HepG2 (cell line): ENCODE results near the gene ANKS1A. TPM values are rescaled to one million over a fixed set of nuclear protein-coding genes. Genes with fewer than 3 reads are reported as not detected.

Experiments used
- ATAC-seq: fragments of 200-7000 bp; cut with Tn5 transposase; 3 replicates; pipeline ENCODE4 v1.9.1; 2020; ENCODE audit warnings: mild to moderate bottlenecking, moderate library complexity
- BruUV-seq: library from RNA; stranded (reverse); fragments of 400-500 nt; replicated peaks from 2 replicates; lab custom pipeline; 2021; lab: Mats Ljungman, UMichigan
- CTCF ChIA-PET: fragments of 300-600 bp; formaldehyde crosslinking; extraction: SDS; loops from one replicate; lab custom pipeline; 2021; ENCODE audit warnings: low total read pairs, inconsistent platforms, low intra/inter-chr PET ratio; lab: Yijun Ruan, JAX
- POLR2A ChIA-PET: fragments of 350-600 bp; sonication (Branson Sonifier 250); formaldehyde crosslinking; loops from one replicate; lab custom pipeline; 2020; ENCODE audit warnings: antibody characterized with exemption, inconsistent platforms; lab: Yijun Ruan, JAX
- DNase-seq: peaks from one replicate; pipeline ENCODE4 v3.0.0-alpha.2; 2015; ENCODE audit warnings: low spot score
- FAIRE-seq: peaks from 3 replicates; lab custom pipeline; 2011; peaks lifted over from hg19 to GRCh38; lab: Jason Lieb, UNC
- H2AFZ ChIP-seq: one replicate; pipeline ENCODE4 v1.6.1; 2011; ENCODE audit warnings: low read length, inconsistent platforms
- H3K27ac ChIP-seq: fragments of 300-600 bp; 3 replicates; pipeline ENCODE4 v1.8.0; 2011; ENCODE audit warnings: mixed run types, mild to moderate bottlenecking, mixed read lengths, low read length, inconsistent platforms; ENCODE audit not compliant: insufficient read depth; ENCODE audit errors: extremely low read length
- H3K27me3 ChIP-seq, 2 experiments: fragments of 200-600 bp in 1 of 2; 2 replicates in 1 of 2; 3 replicates in 1 of 2; pipeline versions ENCODE4 v1.6.0 to v1.8.0; 2011; ENCODE audit warnings: low read length in 2 of 2, mild to moderate bottlenecking in 2 of 2, moderate library complexity in 2 of 2, inconsistent platforms in 1 of 2; ENCODE audit not compliant: insufficient read depth in 2 of 2, control insufficient read depth in 1 of 2
- H3K36me3 ChIP-seq, 2 experiments: fragments of 200-600 bp in 1 of 2; replicated peaks in 1 of 2; 2 replicates in 1 of 2; 3 replicates in 1 of 2; pipeline versions ENCODE4 v1.5.1 to v1.8.0; 2011; ENCODE audit warnings: low read length in 2 of 2, inconsistent platforms in 1 of 2; ENCODE audit not compliant: insufficient read depth in 2 of 2, control insufficient read depth in 1 of 2
- H3K4me1 ChIP-seq: 2 replicates; pipeline ENCODE4 v1.5.1; 2012; ENCODE audit warnings: low read length, inconsistent platforms; ENCODE audit not compliant: insufficient read depth
- H3K4me2 ChIP-seq: 2 replicates; pipeline ENCODE4 v1.6.0; 2011; ENCODE audit warnings: low read depth, low read length, inconsistent platforms
- H3K4me3 ChIP-seq, 3 experiments: fragments of 200-600 bp in 1 of 3; sonication (generic), shearing (Covaris generic) in 1 of 3; replicated peaks in 1 of 3; 2 replicates each; pipeline ENCODE4 v1.5.1; 2011 to 2016; ENCODE audit warnings: low read length in 3 of 3, inconsistent platforms in 2 of 3, low read depth in 2 of 3, mild to moderate bottlenecking in 2 of 3, control low read depth in 1 of 3, mixed read lengths in 1 of 3; ENCODE audit not compliant: insufficient read depth in 1 of 3
- H3K79me2 ChIP-seq: one replicate; pipeline ENCODE4 v1.6.1; 2011; ENCODE audit warnings: low read length, inconsistent platforms; ENCODE audit not compliant: insufficient read depth
- H3K9ac ChIP-seq: 2 replicates; pipeline ENCODE4 v1.6.0; 2011; ENCODE audit warnings: mild to moderate bottlenecking, low read depth, low read length, inconsistent platforms; ENCODE audit not compliant: insufficient read depth
- H3K9me3 ChIP-seq: 2 replicates; pipeline ENCODE4 v1.5.1; 2012; ENCODE audit warnings: mild to moderate bottlenecking, low read length
- H4K20me1 ChIP-seq: 2 replicates; pipeline ENCODE4 v1.6.0; 2011; ENCODE audit warnings: inconsistent platforms, mild to moderate bottlenecking, low read length, moderate library complexity; ENCODE audit not compliant: insufficient read depth
- ELF1 ChIP-seq: sonication (generic); formaldehyde crosslinking; IDR thresholded peaks from 2 replicates; pipeline ENCODE4 v1.4.0; 2020; ENCODE audit warnings: missing genetic modification reagents
- GZF1 ChIP-seq: sonication (generic); formaldehyde crosslinking; IDR thresholded peaks from 2 replicates; pipeline ENCODE4 v1.5.1; 2020; ENCODE audit warnings: mild to moderate bottlenecking, missing genetic modification reagents
- KLF11 ChIP-seq: IDR thresholded peaks from 2 replicates; pipeline ENCODE4 v1.6.1; 2016; ENCODE audit warnings: missing compliant biosample characterization
- STAG1 ChIP-seq: sonication (generic); formaldehyde crosslinking; IDR thresholded peaks from 2 replicates; pipeline ENCODE4 v1.4.0; 2020; ENCODE audit warnings: missing genetic modification reagents
- ZFX ChIP-seq: sonication (generic); formaldehyde crosslinking; IDR thresholded peaks from 2 replicates; pipeline ENCODE4 v1.4.0; 2020; ENCODE audit warnings: mild to moderate bottlenecking, low read depth, missing genetic modification reagents, moderate library complexity
- ZMAT3 ChIP-seq: sonication (generic); formaldehyde crosslinking; conservative IDR thresholded peaks from 2 replicates; pipeline ENCODE4 v1.7.0; 2021; ENCODE audit warnings: missing genetic modification reagents
- ZNF446 ChIP-seq: sonication (generic); formaldehyde crosslinking; IDR thresholded peaks from 2 replicates; pipeline ENCODE4 v1.5.0; 2020; ENCODE audit warnings: mild to moderate bottlenecking, missing genetic modification reagents
- ZNF546 ChIP-seq: sonication (generic); formaldehyde crosslinking; conservative IDR thresholded peaks from 2 replicates; pipeline ENCODE4 v1.8.1; 2023; ENCODE audit warnings: mild to moderate bottlenecking, missing genetic modification reagents
- ZNF558 ChIP-seq: sonication (generic); formaldehyde crosslinking; IDR thresholded peaks from 2 replicates; pipeline ENCODE4 v1.9.0; 2022; ENCODE audit warnings: mild to moderate bottlenecking, missing genetic modification reagents, borderline replicate concordance
- ZNF674 ChIP-seq: sonication (generic); formaldehyde crosslinking; IDR thresholded peaks from 2 replicates; pipeline ENCODE4 v1.5.0; 2020; ENCODE audit warnings: low read depth, mild to moderate bottlenecking, missing genetic modification reagents
- ZNF737 ChIP-seq: sonication (generic); formaldehyde crosslinking; IDR thresholded peaks from 2 replicates; pipeline ENCODE4 v1.5.0; 2020; ENCODE audit warnings: missing genetic modification reagents, mild to moderate bottlenecking, borderline replicate concordance
- ZNF782 ChIP-seq: sonication (generic); formaldehyde crosslinking; IDR thresholded peaks from 2 replicates; pipeline ENCODE4 v1.4.0; 2020; ENCODE audit warnings: missing genetic modification reagents, mild to moderate bottlenecking, borderline replicate concordance
- ZNF790 ChIP-seq: sonication (generic); formaldehyde crosslinking; IDR thresholded peaks from 2 replicates; pipeline ENCODE4 v1.8.0; 2022; ENCODE audit warnings: missing genetic modification reagents, mild to moderate bottlenecking, borderline replicate concordance
- WGBS: methylation state at CpG from one replicate; pipeline ENCODE4 v1.1.6; 2017; ENCODE audit warnings: low lambda C conversion rate; 5-methylcytosine and 5-hydroxymethylcytosine counted together
- in situ Hi-C: cut with HindIII; loops from 2 replicates; pipeline ENCODE4 v1.10.0; 2017; ENCODE audit warnings: low pct_unique_long_range_greater_than_20kb; ENCODE audit not compliant: extremely low pct_ligation_motif_present
- intact Hi-C: fragments of 100-400 bp; cut with micrococcal nuclease; formaldehyde crosslinking; loops from one replicate; pipeline ENCODE4 v1.10.0; 2022; ENCODE audit not compliant: unreplicated experiment
- polyA plus RNA-seq, 8 experiments: library from polyadenylated mRNA; depleted of rRNA in 3 of 8; stranded (reverse) in 7 of 8; unstranded in 1 of 8; fragments of >200 nt; fragmentation: Illumina TruSeq in 4 of 8; extraction: Trizol in 4 of 8; gene quantifications; 2 replicates each; pipeline versions ENCODE4 v1.2.1 to v1.2.3, GENCODE V29; 2011 to 2016; ENCODE audit warnings: low read depth in 4 of 8, missing spikeins in 1 of 8, mixed read lengths in 1 of 8; ENCODE audit not compliant: insufficient read depth in 1 of 8
- total RNA-seq, 5 experiments: library from RNA; depleted of rRNA; stranded (reverse); fragments of >200 nt; fragmentation: Illumina TruSeq; extraction: Trizol; gene quantifications; 2 replicates each; pipeline ENCODE4 v1.2.3, GENCODE V29; 2016; ENCODE audit warnings: low read depth in 1 of 5
- TF ChIP-seq, protein P1 (sequence below): IDR thresholded peaks from 2 replicates; pipeline ENCODE4 v1.6.1; 2016
- TF ChIP-seq, protein P2 (sequence below): sonication (generic); formaldehyde crosslinking; IDR thresholded peaks from 2 replicates; pipeline ENCODE4 v1.4.0; 2020; ENCODE audit warnings: low read depth, missing genetic modification reagents
- TF ChIP-seq, protein P3 (sequence below): IDR thresholded peaks from 2 replicates; pipeline ENCODE4 v1.6.1; 2018; ENCODE audit warnings: missing genetic modification reagents, mild to moderate bottlenecking, missing compliant biosample characterization

Gene ANKS1A
- total and polyA plus RNA-seq, 2 of the 13 experiments (the other 11 are each of a cell fraction or from before 2014, with no cell fraction given): 7.2 to 15.1 TPM

DNA sequence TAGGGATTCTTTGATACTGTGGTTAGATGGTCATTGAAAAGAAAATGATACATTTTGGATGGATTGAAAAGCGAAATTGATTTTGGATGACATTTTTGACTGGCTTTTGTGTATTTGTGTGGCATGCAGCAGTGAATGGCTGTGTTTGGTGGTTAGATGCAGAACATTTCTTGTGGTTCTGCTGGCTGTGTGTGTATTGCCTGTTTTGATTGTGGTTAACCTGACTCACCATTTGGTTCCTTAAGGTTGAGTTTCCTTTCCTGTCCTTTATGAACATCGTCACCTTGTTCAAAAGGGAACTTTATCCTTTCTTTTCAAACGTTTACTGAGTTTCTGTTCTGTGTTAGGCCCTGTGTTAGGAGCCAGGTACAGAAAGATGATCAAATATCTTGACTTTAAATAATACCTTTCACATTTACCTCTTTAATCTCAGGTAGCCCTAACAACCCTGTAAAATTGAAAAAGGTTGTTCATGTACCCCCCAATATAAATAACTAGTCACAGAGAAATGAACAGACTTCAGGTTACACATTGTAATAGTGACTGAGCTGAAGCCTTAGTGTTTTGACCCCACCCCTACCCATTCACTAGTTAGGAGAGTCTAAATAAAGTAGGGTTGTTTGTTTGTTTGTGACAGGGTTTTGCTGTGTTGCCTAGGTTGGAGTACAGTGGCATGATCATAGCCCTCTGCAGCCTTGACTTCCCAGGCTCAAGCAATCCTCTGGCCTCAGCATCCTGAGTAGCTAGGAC lies 23.8 kb downstream of the ANKS1A start (continued):
- TF ChIP-seq ZMAT3 (CRISPR knock-in tag): no peak
- TF ChIP-seq ZNF446: no peak
- TF ChIP-seq ZFX (CRISPR knock-in tag): no peak
- TF ChIP-seq, protein P1, sequence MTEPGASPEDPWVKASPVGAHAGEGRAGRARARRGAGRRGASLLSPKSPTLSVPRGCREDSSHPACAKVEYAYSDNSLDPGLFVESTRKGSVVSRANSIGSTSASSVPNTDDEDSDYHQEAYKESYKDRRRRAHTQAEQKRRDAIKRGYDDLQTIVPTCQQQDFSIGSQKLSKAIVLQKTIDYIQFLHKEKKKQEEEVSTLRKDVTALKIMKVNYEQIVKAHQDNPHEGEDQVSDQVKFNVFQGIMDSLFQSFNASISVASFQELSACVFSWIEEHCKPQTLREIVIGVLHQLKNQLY (CRISPR knock-in tag): no peak
- no peak for TF ChIP-seq ZNF558 (CRISPR knock-in tag)

DNA sequence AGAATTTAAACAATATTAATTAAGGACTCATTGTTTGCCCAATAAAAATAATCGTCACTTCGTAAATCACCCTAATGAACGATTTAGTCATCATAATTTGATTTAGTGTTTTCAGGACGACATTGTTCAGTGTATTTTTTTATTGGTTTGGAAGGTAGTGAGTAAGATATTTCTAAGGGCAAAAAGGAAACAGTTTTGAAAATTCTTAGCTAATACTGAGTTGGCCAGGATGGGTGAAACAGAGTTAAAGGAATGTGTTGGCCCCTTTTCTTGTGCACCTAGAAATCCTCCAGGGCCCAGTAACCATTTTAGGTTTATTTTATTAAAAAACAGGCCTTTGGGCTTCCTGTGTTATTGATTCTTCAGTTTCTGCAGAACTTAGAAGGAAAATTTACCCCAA lies 25.3 kb downstream of the ANKS1A start:
- Histone ChIP-seq H3K4me1 (peaks cover 16% of the 10 kb centered on the region), H3K4me3 (no peak overlapping the region)
- POLR2A ChIA-PET: no interaction called here
- TF ChIP-seq ZNF782: no peak
- no peak for TF ChIP-seq STAG1
- TF ChIP-seq ELF1 (CRISPR knock-in tag): no peak
- TF ChIP-seq, protein P2, sequence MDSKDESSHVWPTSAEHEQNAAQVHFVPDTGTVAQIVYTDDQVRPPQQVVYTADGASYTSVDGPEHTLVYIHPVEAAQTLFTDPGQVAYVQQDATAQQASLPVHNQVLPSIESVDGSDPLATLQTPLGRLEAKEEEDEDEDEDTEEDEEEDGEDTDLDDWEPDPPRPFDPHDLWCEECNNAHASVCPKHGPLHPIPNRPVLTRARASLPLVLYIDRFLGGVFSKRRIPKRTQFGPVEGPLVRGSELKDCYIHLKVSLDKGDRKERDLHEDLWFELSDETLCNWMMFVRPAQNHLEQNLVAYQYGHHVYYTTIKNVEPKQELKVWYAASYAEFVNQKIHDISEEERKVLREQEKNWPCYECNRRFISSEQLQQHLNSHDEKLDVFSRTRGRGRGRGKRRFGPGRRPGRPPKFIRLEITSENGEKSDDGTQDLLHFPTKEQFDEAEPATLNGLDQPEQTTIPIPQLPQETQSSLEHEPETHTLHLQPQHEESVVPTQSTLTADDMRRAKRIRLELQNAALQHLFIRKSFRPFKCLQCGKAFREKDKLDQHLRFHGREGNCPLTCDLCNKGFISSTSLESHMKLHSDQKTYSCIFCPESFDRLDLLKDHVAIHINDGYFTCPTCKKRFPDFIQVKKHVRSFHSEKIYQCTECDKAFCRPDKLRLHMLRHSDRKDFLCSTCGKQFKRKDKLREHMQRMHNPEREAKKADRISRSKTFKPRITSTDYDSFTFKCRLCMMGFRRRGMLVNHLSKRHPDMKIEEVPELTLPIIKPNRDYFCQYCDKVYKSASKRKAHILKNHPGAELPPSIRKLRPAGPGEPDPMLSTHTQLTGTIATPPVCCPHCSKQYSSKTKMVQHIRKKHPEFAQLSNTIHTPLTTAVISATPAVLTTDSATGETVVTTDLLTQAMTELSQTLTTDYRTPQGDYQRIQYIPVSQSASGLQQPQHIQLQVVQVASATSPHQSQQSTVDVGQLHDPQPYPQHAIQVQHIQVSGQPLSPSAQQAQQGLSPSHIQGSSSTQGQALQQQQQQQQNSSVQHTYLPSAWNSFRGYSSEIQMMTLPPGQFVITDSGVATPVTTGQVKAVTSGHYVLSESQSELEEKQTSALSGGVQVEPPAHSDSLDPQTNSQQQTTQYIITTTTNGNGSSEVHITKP (CRISPR knock-in tag): no peak
- TF ChIP-seq GZF1 (CRISPR knock-in tag): no peak
- no peak for TF ChIP-seq ZNF737 (CRISPR knock-in tag)
- TF ChIP-seq ZNF674 (CRISPR knock-in tag): no peak
- TF ChIP-seq, protein P3, sequence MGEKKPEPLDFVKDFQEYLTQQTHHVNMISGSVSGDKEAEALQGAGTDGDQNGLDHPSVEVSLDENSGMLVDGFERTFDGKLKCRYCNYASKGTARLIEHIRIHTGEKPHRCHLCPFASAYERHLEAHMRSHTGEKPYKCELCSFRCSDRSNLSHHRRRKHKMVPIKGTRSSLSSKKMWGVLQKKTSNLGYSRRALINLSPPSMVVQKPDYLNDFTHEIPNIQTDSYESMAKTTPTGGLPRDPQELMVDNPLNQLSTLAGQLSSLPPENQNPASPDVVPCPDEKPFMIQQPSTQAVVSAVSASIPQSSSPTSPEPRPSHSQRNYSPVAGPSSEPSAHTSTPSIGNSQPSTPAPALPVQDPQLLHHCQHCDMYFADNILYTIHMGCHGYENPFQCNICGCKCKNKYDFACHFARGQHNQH (CRISPR knock-in tag): no peak
- no peak for TF ChIP-seq ZNF546 (CRISPR knock-in tag)
- no peak for TF ChIP-seq ZNF790
- TF ChIP-seq KLF11 (CRISPR knock-in tag): no peak
- TF ChIP-seq, all 625 proteins: peak for 0
- Histone ChIP-seq H3K79me2 (peaks cover 31% of the 10 kb centered on the region), H3K27me3 (no peaks in the 10 kb centered on the region), H2AFZ (no peak overlapping the region), H3K36me3 (no peaks in the 10 kb centered on the region; a peak in 1 of 5 replicates), H3K4me2 (no peak overlapping the region), H4K20me1 (no peaks in the 10 kb centered on the region), H3K27ac (no peak overlapping the region), H3K9me3 (no peaks in the 10 kb centered on the region), H3K9ac (no peak overlapping the region)
- FAIRE-seq (no peak), ATAC-seq (no peak), DNase-seq (no peak)
- BruUV-seq: no TSS peak
- CTCF ChIA-PET: no interaction called here
- WGBS: 91% methylated on average over 4 of the region's 4 CpGs
- intact Hi-C loops: no loop called here
- in situ Hi-C loops: no loop called here
